Measurements from ENCODE around the gene DMD. TPM values are rescaled to one million over a fixed set of nuclear protein-coding genes. Genes with fewer than 3 reads are reported as not detected.
"Not testable (repeated sequence)": the region's sequence is repeated elsewhere in the genome, so short reads cannot be mapped to it uniquely, and the experiment has no call there.

DMD gene
- total RNA-seq, 2 experiments from 2014 or later: 0.20 to 0.47 TPM

- no peaks in the 10 kb centered on the region for H3K4me1 ChIP-seq (ENCODE audit: insufficient read depth, low read length)
- no peak overlapping the region for H3K27ac Mint-ChIP-seq
- no peaks in the 10 kb centered on the region for H3K36me3 Mint-ChIP-seq (ENCODE audit: low read depth)
- H3K9me3 Mint-ChIP-seq: no peaks in the 10 kb centered on the region
- ChIA-PET CTCF (no interaction called here), POLR2A (no interaction called here)
- DNase-seq (no peak), ATAC-seq (ENCODE audit: poor library complexity) (no peak)
- no peak overlapping the region for H3K4me3 Mint-ChIP-seq
- H3K4me1 Mint-ChIP-seq (ENCODE audit: low read depth): no peaks in the 10 kb centered on the region
- H3K27ac ChIP-seq (ENCODE audit: low read depth in 1 of 2, low read length in 2 of 2): no peak overlapping the region
- no peaks in the 10 kb centered on the region for H3K27me3 ChIP-seq (ENCODE audit: control insufficient read depth in 1 of 2, insufficient read depth in 2 of 2, low read length in 2 of 2)
- intact Hi-C loops (cut with DNase I, micrococcal nuclease): no loop called here
- no peak overlapping the region for H3K4me3 ChIP-seq (ENCODE audit: low read length)
- peaks cover 0 to 3% of the 10 kb centered on the region in 2 experiments for H3K9me3 ChIP-seq (ENCODE audit: control insufficient read depth in 1 of 2, insufficient read depth in 1 of 2, low read length in 2 of 2)
- H3K27me3 Mint-ChIP-seq: no peaks in the 10 kb centered on the region
- no peaks in the 10 kb centered on the region for H3K36me3 ChIP-seq (ENCODE audit: insufficient read depth, low read length)
- no peak for TF ChIP-seq CTCF (IDR thresholded peaks at IDR 0.05)
These were observed 943.1 kb downstream of the DMD start for GRCh38 chrX:32268207-32268606.

GRCh38 chrX:32267796-32268195 is 943.6 kb downstream of the DMD start:
- H3K27me3 Mint-ChIP-seq: no peaks in the 10 kb centered on the region
- Histone ChIP-seq H3K9me3 (ENCODE audit: control insufficient read depth in 1 of 2, insufficient read depth in 1 of 2, low read length in 2 of 2) (peaks cover 0 to 3% of the 10 kb centered on the region in 2 experiments), H3K4me3 (ENCODE audit: low read length) (no peak overlapping the region), H3K27ac (ENCODE audit: low read depth in 1 of 2, low read length in 2 of 2) (no peak overlapping the region), H3K4me1 (ENCODE audit: insufficient read depth, low read length) (no peaks in the 10 kb centered on the region), H3K27me3 (ENCODE audit: control insufficient read depth in 1 of 2, insufficient read depth in 2 of 2, low read length in 2 of 2) (no peaks in the 10 kb centered on the region), H3K36me3 (ENCODE audit: insufficient read depth, low read length) (no peaks in the 10 kb centered on the region)
- no peak for DNase-seq
- intact Hi-C loops (cut with DNase I, micrococcal nuclease): no loop called here
- H3K4me1 Mint-ChIP-seq (ENCODE audit: low read depth): no peaks in the 10 kb centered on the region
- H3K27ac Mint-ChIP-seq: no peak overlapping the region
- ATAC-seq (ENCODE audit: poor library complexity): no peak
- ChIA-PET POLR2A (no interaction called here), CTCF (no interaction called here)
- TF ChIP-seq CTCF (IDR thresholded peaks at IDR 0.05): no peak
- H3K9me3 Mint-ChIP-seq: no peaks in the 10 kb centered on the region
- H3K36me3 Mint-ChIP-seq (ENCODE audit: low read depth): no peaks in the 10 kb centered on the region
- H3K4me3 Mint-ChIP-seq: no peak overlapping the region

- H3K4me1 Mint-ChIP-seq (ENCODE audit: low read depth); H3K27ac Mint-ChIP-seq; H3K27me3 ChIP-seq (ENCODE audit: control insufficient read depth in 1 of 2, insufficient read depth in 2 of 2, low read length in 2 of 2); POLR2A ChIA-PET; intact Hi-C loops (cut with DNase I, micrococcal nuclease); H3K4me3 ChIP-seq (ENCODE audit: low read length); H3K9me3 Mint-ChIP-seq; H3K27ac ChIP-seq (ENCODE audit: low read depth in 1 of 2, low read length in 2 of 2); H3K4me3 Mint-ChIP-seq; DNase-seq; H3K9me3 ChIP-seq (ENCODE audit: control insufficient read depth in 1 of 2, insufficient read depth in 1 of 2, low read length in 2 of 2); H3K27me3 Mint-ChIP-seq; ATAC-seq (ENCODE audit: poor library complexity); CTCF ChIA-PET; H3K36me3 Mint-ChIP-seq (ENCODE audit: low read depth); H3K4me1 ChIP-seq (ENCODE audit: insufficient read depth, low read length); H3K36me3 ChIP-seq (ENCODE audit: insufficient read depth, low read length): not testable (repeated sequence)
These were observed 964.7 kb downstream of the DMD start for GRCh38 chrX:32246675-32247074.

GRCh38 chrX:32195611-32196010 is 1015.7 kb downstream of the DMD start:
- no peaks in the 10 kb centered on the region for H3K4me1 Mint-ChIP-seq (ENCODE audit: low read depth)
- CTCF ChIA-PET: no interaction called here
- no peaks in the 10 kb centered on the region for H3K27me3 Mint-ChIP-seq
- intact Hi-C loops (cut with DNase I, micrococcal nuclease): no loop called here
- Histone ChIP-seq H3K9me3 (ENCODE audit: control insufficient read depth in 1 of 2, insufficient read depth in 1 of 2, low read length in 2 of 2) (no peaks in the 10 kb centered on the region), H3K27me3 (ENCODE audit: control insufficient read depth in 1 of 2, insufficient read depth in 2 of 2, low read length in 2 of 2) (no peaks in the 10 kb centered on the region), H3K4me3 (ENCODE audit: low read length) (no peak overlapping the region), H3K4me1 (ENCODE audit: insufficient read depth, low read length) (no peaks in the 10 kb centered on the region), H3K27ac (ENCODE audit: low read depth in 1 of 2, low read length in 2 of 2) (no peak overlapping the region), H3K36me3 (ENCODE audit: insufficient read depth, low read length) (no peaks in the 10 kb centered on the region)
- TF ChIP-seq CTCF (IDR thresholded peaks at IDR 0.05): no peak
- H3K36me3 Mint-ChIP-seq (ENCODE audit: low read depth): no peaks in the 10 kb centered on the region
- POLR2A ChIA-PET: no interaction called here
- DNase-seq (no peak), ATAC-seq (ENCODE audit: poor library complexity) (no peak)
- no peak overlapping the region for H3K4me3 Mint-ChIP-seq
- H3K27ac Mint-ChIP-seq: no peak overlapping the region
- H3K9me3 Mint-ChIP-seq: no peaks in the 10 kb centered on the region

Data from CD4-positive, alpha-beta T cell (primary cell).